PFSK-1 (cell line): Measurements from ENCODE around the gene SPTAN1.

Experiments
- FOXP2 ChIP-seq: optimal IDR thresholded peaks from 2 replicates; pipeline ENCODE3; 2011; ENCODE audit warnings: borderline replicate concordance, control low read depth, inconsistent platforms; ENCODE audit not compliant: insufficient read depth; ENCODE audit errors: extremely low read length, extremely low read depth
- POLR2AphosphoS5 ChIP-seq: IDR thresholded peaks from 2 replicates; pipeline ENCODE4 v1.6.1; 2012; ENCODE audit warnings: low read depth, mild to moderate bottlenecking, control low read depth, low read length, moderate library complexity
- REST ChIP-seq, 2 experiments: IDR thresholded peaks; 2 replicates each; pipeline versions ENCODE4 v1.6.1 to v1.8.0; 2011 to 2012; ENCODE audit warnings: low read depth in 2 of 2, low read length in 2 of 2, control low read depth in 1 of 2, inconsistent platforms in 1 of 2, mild to moderate bottlenecking in 1 of 2, moderate library complexity in 1 of 2; ENCODE audit not compliant: insufficient read depth in 1 of 2
- SIN3A ChIP-seq: IDR thresholded peaks from 2 replicates; pipeline ENCODE4 v1.6.1; 2012; ENCODE audit warnings: mild to moderate bottlenecking, low read length, moderate library complexity, borderline replicate concordance; ENCODE audit not compliant: insufficient read depth
- TAF1 ChIP-seq: IDR thresholded peaks from 2 replicates; pipeline ENCODE4 v1.6.1; 2012; ENCODE audit warnings: low read length, control low read depth, borderline replicate concordance; ENCODE audit not compliant: insufficient read depth

The SPTAN1 gene

GRCh38 chr9:128521956-128522355 is 30.4 kb upstream of the SPTAN1 start:
- TF ChIP-seq TAF1: no peak
- TF ChIP-seq POLR2AphosphoS5: no peak
- TF ChIP-seq FOXP2: no peak
- no peak for TF ChIP-seq SIN3A
- no peak for TF ChIP-seq REST (IDR thresholded peaks at IDR 0.05; ENCODE audit: insufficient read depth in 1 of 2, low read depth in 2 of 2, low read length in 2 of 2)

- TF ChIP-seq REST (IDR thresholded peaks at IDR 0.05; ENCODE audit: insufficient read depth in 1 of 2, low read depth in 2 of 2, low read length in 2 of 2) (no peak), SIN3A (no peak), TAF1 (no peak), FOXP2 (no peak), POLR2AphosphoS5 (no peak)
These were observed 29.0 kb upstream of the SPTAN1 start for GRCh38 chr9:128523199-128523925.

- TF ChIP-seq TAF1 (no peak), POLR2AphosphoS5 (no peak), FOXP2 (no peak), REST (IDR thresholded peaks at IDR 0.05; ENCODE audit: insufficient read depth in 1 of 2, low read depth in 2 of 2, low read length in 2 of 2) (no peak), SIN3A (no peak)
These were observed 25.7 kb upstream of the SPTAN1 start for GRCh38 chr9:128526720-128527119.

DNA sequence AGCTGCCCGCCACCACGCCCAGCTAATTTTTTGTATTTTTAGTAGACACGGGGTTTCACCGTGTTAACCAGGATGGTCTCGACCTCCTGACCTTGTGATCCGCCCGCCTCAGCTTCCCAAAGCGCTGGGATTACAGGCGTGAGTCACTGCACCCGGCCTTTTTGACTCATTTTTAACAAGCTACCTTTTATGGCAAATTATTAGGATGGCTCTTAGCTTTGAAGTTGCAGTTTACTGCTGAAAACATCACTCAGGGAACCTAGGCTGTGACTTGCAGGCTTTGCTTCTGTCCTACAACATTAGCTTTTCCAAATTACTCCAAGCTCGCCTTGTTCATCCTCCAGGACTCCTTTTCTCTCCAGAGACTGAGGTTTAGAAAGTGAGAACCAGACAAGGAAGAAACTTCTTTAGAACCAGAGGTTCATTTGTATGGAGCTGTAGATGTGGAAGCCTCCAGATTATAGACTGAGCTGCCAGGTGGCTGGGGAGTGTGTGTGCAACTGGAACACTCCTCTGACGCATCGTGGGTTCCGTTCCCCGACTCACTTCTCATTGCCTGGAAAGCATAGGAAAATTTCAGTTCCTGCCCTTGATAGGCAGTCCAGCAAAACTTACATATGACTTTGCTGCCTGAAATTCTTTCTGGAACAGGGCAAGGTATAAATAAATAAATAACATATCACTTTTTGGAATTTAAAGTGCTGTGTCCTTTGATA is 23.8 kb upstream of the SPTAN1 start:
- TF ChIP-seq REST (IDR thresholded peaks at IDR 0.05; ENCODE audit: insufficient read depth in 1 of 2, low read depth in 2 of 2, low read length in 2 of 2) (no peak), SIN3A (no peak), FOXP2 (no peak), TAF1 (no peak), POLR2AphosphoS5 (no peak)
